PC-3 (cell line): ENCODE data around the gene ZFP36L2.

Source experiments
- CTCF ChIP-seq: fragments of 300-600 bp; sonication (generic); conservative IDR thresholded peaks from 2 replicates; pipeline ENCODE4 v1.5.1; 2017; ENCODE audit warnings: antibody characterized with exemption, low read depth, mild to moderate bottlenecking, low read length
- EZH2phosphoT487 ChIP-seq: fragments of 300-600 bp; sonication (generic); IDR thresholded peaks from 2 replicates; pipeline ENCODE4 v1.6.1; 2018; ENCODE audit warnings: mild to moderate bottlenecking, antibody characterized with exemption, low read length, borderline replicate concordance

- TF ChIP-seq CTCF = no peak
- no peak for TF ChIP-seq EZH2phosphoT487
Measured at GRCh38 chr2:43226558-43226954, at the start of gene ZFP36L2.
